Neural cell (in vitro differentiated cells): Measurements from ENCODE around the gene ZNF778.

Source experiments
- CTCF ChIP-seq: fragments of 450-650 bp; IDR thresholded peaks from 2 replicates; pipeline ENCODE4 v1.5.1; 2014; ENCODE audit warnings: antibody characterized with exemption, mild to moderate bottlenecking, moderate library complexity; ENCODE audit not compliant: poor library complexity, severe bottlenecking
- EP300 ChIP-seq: fragments of 450-650 bp; conservative IDR thresholded peaks from 2 replicates; pipeline ENCODE4 v1.6.1; 2014; ENCODE audit warnings: antibody characterized with exemption, mild to moderate bottlenecking, moderate library complexity; ENCODE audit not compliant: poor library complexity, severe bottlenecking
- EZH2 ChIP-seq: fragments of 200-600, 300-800 bp; shearing (Covaris generic), sonication (generic); IDR thresholded peaks from 2 replicates; pipeline ENCODE4 v1.6.1; 2014; ENCODE audit warnings: antibody characterized with exemption, low read length, borderline replicate concordance, mild to moderate bottlenecking; ENCODE audit not compliant: insufficient read depth, poor library complexity, severe bottlenecking
- MXI1 ChIP-seq: fragments of 450-650 bp; conservative IDR thresholded peaks from 2 replicates; pipeline ENCODE4 v1.6.1; 2014; ENCODE audit warnings: antibody characterized with exemption, mild to moderate bottlenecking; ENCODE audit not compliant: poor library complexity, severe bottlenecking
- SMC3 ChIP-seq: fragments of 450-650 bp; conservative IDR thresholded peaks from 2 replicates; pipeline ENCODE4 v1.6.1; 2014; ENCODE audit warnings: antibody characterized with exemption, mild to moderate bottlenecking, moderate library complexity; ENCODE audit not compliant: poor library complexity
- TAF1 ChIP-seq: IDR thresholded peaks from 2 replicates; pipeline ENCODE4 v1.6.1; 2012; ENCODE audit warnings: low read depth

GRCh38 chr16:89173174-89173921, 44.2 kb upstream of the ZNF778 start:
- TF ChIP-seq SMC3 = no peak
- TF ChIP-seq CTCF = no peak
- TF ChIP-seq MXI1 = no peak
- no peak for TF ChIP-seq EZH2
- TF ChIP-seq TAF1 = no peak
- TF ChIP-seq EP300 = no peak
